ENCODE measurements around the gene MUC5B. TPM values are rescaled to one million over a fixed set of nuclear protein-coding genes. Genes with fewer than 3 reads are reported as not detected.

Gene MUC5B
- total and polyA plus RNA-seq, 2 of the 13 experiments (the other 11 are each of a cell fraction or from before 2014, with no cell fraction given) = 0.01 TPM; not detected in 1

GRCh38 chr11:1219834-1220815, 2.7 kb upstream of the MUC5B start (continued):
- TF ChIP-seq PRDM10 (CRISPR knock-in tag; IDR thresholded peaks at IDR 0.05; ENCODE audit: low read depth) (peak; percentile 63; the same call in 1 of the 2 replicates), JDP2 (CRISPR knock-in tag; IDR thresholded peaks at IDR 0.05; ENCODE audit: borderline replicate concordance) (no peak), TBX2 (CRISPR knock-in tag; IDR thresholded peaks at IDR 0.05; ENCODE audit: borderline replicate concordance) (peak; percentile 100), HOXD1 (CRISPR knock-in tag; IDR thresholded peaks at IDR 0.05) (peak; percentile 91), ZBTB33 (CRISPR knock-in tag; IDR thresholded peaks at IDR 0.05) (peak; percentile 64), KDM2A (CRISPR knock-in tag; IDR thresholded peaks at IDR 0.05; ENCODE audit: borderline replicate concordance, low read depth) (peak; percentile 76), STAT5B (CRISPR knock-in tag; IDR thresholded peaks at IDR 0.05) (0 out of 2 replicates have a peak, but pooled peaks have one; percentile 35), ZNF816 (CRISPR knock-in tag; IDR thresholded peaks at IDR 0.05; ENCODE audit: borderline replicate concordance) (peak; percentile 74; the same call in 1 of the 2 replicates), ZNF605 (CRISPR knock-in tag; IDR thresholded peaks at IDR 0.05) (no peak), CCDC6 (CRISPR knock-in tag; IDR thresholded peaks at IDR 0.05) (peak; percentile 79; the same call in 1 of the 2 replicates), IRF2 (CRISPR knock-in tag; IDR thresholded peaks at IDR 0.05) (peak; percentile 73; the same call in 1 of the 2 replicates), SRF (IDR thresholded peaks at IDR 0.05; ENCODE audit: low read depth, low read length) (no peak), HNRNPL (IDR thresholded peaks at IDR 0.05; ENCODE audit: low read depth, low read length) (peak; percentile 95), ZNF281 (CRISPR knock-in tag; IDR thresholded peaks at IDR 0.05; ENCODE audit: borderline replicate concordance) (peak; percentile 61; the same call in 1 of the 2 replicates), SMAD9 (CRISPR knock-in tag; IDR thresholded peaks at IDR 0.05) (no peak), MIER2 (CRISPR knock-in tag; IDR thresholded peaks at IDR 0.05) (peak; percentile 83), HDAC2 (CRISPR knock-in tag; IDR thresholded peaks at IDR 0.05) (peak; percentile 98)

Measured in HepG2 (cell line).